DMS53 (cell line): ENCODE data around the gene RESF1.
"Not testable (repeated sequence)": the region's sequence is repeated elsewhere in the genome, so short reads cannot be mapped to it uniquely, and the experiment has no call there.

Experiments
- DNase-seq: peaks from one replicate; lab custom pipeline; 2025; lab: John Stamatoyannopoulos, UW

The RESF1 gene, protein sequence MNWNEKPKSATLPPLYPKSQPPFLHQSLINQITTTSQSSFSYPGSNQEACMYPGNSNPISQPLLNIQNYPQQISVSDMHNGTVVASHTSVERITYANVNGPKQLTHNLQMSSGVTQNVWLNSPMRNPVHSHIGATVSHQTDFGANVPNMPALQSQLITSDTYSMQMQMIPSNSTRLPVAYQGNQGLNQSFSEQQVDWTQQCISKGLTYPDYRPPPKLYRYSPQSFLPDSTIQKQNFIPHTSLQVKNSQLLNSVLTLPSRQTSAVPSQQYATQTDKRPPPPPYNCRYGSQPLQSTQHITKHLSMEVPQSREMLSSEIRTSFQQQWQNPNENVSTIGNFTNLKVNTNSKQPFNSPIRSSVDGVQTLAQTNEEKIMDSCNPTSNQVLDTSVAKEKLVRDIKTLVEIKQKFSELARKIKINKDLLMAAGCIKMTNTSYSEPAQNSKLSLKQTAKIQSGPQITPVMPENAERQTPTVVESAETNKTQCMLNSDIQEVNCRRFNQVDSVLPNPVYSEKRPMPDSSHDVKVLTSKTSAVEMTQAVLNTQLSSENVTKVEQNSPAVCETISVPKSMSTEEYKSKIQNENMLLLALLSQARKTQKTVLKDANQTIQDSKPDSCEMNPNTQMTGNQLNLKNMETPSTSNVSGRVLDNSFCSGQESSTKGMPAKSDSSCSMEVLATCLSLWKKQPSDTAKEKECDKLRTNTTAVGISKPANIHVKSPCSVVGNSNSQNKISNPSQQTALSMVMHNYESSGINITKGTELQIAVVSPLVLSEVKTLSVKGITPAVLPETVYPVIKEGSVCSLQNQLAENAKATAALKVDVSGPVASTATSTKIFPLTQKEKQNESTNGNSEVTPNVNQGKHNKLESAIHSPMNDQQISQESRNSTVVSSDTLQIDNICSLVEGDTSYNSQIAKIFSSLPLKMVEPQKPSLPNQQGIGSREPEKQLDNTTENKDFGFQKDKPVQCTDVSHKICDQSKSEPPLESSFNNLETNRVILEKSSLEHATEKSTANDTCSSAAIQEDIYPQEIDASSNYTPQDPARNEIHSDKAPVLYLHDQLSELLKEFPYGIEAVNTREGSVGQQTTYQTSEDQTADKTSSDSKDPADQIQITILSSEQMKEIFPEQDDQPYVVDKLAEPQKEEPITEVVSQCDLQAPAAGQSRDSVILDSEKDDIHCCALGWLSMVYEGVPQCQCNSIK (N-terminal part only)

GRCh38 chr12:31959161-31959700 is at the start of gene RESF1:
TSS of gene RESF1 (plus strand) at chr12:31959415. CDS start at chr12:31980956, 21,541 bp downstream.
- DNase-seq, result peak; percentile 99

GRCh38 chr12:31914927-31915326 is 44.3 kb upstream of the RESF1 start:
- no peak for DNase-seq

- DNase-seq, result no peak
These were observed 43.8 kb upstream of the RESF1 start for GRCh38 chr12:31915446-31915845.

- DNase-seq, result peak; percentile 50
These were observed 36.7 kb upstream of the RESF1 start for GRCh38 chr12:31922341-31923062.

GRCh38 chr12:31923063-31923412 is 36.2 kb upstream of the RESF1 start:
- peak; percentile 50 for DNase-seq

- no peak for DNase-seq
These were observed 30.8 kb upstream of the RESF1 start for GRCh38 chr12:31928246-31929026.

GRCh38 chr12:31929027-31929526 is 30.1 kb upstream of the RESF1 start:
- no peak for DNase-seq

DNA sequence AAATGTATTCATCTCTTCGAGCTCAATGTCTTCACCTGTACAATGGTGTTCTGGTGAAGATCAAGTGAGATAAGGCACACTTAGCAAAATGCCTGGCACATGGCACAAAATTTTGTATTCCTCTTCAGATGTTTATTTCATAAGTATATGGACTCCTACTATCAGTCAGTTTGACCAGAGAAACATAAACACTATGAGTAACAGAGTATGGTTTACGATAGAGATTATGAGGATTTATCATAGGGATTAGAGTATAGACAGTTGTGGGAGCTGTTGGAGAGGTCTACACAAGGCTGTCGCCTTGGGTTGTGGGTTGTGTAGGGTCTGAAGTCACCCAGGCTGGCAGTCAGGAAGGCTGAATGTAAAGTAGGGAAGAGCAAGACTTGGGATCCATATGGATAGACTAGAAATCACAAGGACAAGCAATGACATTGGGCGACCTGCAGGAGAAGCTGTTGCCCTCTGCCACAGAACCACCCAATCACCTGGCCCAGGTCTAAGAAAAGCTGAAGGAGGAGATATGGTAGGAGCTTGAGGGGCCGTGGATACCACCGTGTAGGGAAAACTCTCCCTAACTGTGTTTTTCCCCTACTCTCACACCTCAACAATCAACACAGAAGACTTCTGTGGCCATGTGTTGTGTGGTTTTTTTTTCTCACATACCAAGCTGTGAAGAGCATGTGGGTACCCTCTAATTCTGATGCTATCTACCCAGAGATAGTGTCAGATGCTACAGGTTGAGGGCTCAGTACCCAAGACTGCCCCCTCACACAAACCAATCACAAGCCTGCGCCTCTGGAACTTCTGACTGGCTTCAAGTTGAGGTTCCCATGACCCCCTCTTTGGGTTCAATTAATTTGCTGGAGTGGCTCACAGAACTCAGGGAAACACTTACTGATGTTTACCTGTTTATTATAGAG is 27.2 kb upstream of the RESF1 start:
- DNase-seq, result no peak

- no peak for DNase-seq
These were observed 14.9 kb upstream of the RESF1 start for GRCh38 chr12:31944299-31944698.

GRCh38 chr12:31947971-31948370 is 11.2 kb upstream of the RESF1 start:
- DNase-seq, result no peak

GRCh38 chr12:31948697-31949359 is 10.4 kb upstream of the RESF1 start:
- not testable (repeated sequence) for DNase-seq

GRCh38 chr12:31950088-31950487 is 9.1 kb upstream of the RESF1 start:
- DNase-seq, result no peak

- no peak for DNase-seq
These were observed 8.7 kb upstream of the RESF1 start for GRCh38 chr12:31950492-31950891.

DNA sequence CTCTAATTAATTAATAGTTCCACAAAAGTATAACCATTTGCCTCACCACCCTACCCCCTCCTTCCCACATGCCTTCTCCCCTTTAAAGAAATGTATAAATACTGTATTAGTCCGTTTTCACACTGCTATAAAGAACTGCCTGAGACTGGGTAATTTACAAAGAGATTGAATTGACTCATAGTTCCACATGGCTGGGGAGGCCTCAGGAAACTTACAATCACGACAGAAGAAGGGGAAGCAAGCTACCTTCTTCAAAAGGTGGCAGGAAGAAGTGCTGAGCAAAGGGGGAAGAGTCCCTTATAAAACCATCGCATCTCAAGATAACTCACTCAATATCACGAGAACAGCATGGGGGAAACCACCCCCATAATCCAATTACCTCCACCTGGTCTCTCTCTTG is 8.2 kb upstream of the RESF1 start:
- no peak for DNase-seq

GRCh38 chr12:31951939-31952338 is 7.3 kb upstream of the RESF1 start:
- no peak for DNase-seq

- no peak for DNase-seq
These were observed 6.8 kb upstream of the RESF1 start for GRCh38 chr12:31952418-31952817.

- no peak for DNase-seq
These were observed 4.0 kb upstream of the RESF1 start for GRCh38 chr12:31954925-31955858.
